ENCODE results near the gene SORCS2.
"Not testable (repeated sequence)": the region's sequence is repeated elsewhere in the genome, so short reads cannot be mapped to it uniquely, and the experiment has no call there.

The SORCS2 gene

DNA sequence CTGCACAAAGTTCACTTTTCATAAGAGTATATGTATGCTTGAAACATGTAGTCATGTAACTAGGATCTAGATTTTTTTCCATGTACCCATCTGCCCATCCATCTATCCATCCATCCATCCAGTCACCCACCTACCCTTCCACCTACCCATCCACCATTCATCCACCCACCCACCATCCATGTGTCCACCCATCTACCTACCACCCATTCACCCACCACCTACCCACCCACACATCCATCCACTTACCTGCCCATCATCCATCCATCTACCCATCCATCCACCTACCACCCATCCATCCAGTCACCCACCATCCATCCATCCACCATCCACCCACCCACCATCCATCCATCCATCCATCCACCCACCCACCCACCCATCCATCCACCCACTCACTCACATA, 364.2 kb downstream of the SORCS2 start:
- DNase-seq (ENCODE audit: low spot score): no peak

DNA sequence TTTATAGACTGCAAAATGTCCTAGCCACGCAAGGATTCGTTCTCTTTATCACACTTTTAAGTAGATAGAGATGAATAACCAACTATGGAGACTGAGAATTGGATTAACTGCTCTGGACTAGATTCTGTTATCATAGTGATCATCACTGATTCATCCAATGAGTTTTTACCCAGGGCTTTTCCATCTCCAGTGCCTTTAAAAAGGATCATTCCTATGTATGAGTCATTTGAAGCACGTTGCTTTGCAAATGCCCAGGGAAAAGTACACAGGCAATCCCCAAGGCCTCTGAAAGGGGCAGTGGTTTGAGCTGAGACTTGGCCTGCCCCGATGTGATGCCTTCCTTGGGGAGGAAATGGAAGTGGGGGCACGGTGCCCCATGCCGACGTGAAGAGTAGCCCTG, 365.1 kb downstream of the SORCS2 start:
- DNase-seq (ENCODE audit: low spot score): no peak

DNA sequence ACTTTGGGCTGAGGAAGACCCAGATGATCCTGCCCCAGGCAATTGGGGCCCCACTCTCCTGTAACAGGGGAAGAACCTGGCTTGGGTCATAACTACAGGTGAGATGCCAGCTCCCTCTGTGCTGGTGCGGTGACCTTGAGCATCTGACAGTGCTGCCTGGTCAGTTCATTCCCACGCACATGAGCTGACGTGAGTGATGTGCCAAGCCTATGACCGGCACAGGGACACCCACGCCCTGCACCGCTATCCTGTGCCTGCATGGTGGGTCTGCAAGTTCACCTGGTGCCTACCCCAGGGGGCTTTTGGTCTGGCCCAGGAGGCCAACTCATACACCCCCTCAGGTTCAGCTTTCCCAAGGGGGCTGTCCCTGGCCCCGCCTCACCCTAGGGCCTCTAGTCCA, 366.1 kb downstream of the SORCS2 start:
- no peak for DNase-seq (ENCODE audit: low spot score)

DNA sequence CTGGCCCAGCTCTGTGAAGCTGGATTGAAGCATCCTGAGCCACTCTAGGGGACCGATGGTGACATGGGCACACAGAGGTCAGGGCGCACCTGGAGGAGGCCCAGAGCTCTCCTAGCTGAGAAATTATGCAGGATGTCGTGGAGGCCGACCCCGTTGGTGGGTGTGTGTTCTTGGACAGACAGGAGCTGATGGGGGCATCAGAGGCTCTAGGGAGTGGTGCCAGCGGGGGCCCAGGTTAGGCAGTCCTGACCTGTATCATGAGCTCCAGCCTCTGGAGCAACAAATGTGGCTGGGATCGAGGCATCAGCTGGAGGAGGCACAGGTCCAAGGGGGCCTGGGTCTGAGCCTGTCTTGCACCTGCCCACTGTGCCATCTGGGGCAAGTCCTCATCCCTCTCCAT, 367.0 kb downstream of the SORCS2 start:
- no peak for DNase-seq (ENCODE audit: low spot score)

DNA sequence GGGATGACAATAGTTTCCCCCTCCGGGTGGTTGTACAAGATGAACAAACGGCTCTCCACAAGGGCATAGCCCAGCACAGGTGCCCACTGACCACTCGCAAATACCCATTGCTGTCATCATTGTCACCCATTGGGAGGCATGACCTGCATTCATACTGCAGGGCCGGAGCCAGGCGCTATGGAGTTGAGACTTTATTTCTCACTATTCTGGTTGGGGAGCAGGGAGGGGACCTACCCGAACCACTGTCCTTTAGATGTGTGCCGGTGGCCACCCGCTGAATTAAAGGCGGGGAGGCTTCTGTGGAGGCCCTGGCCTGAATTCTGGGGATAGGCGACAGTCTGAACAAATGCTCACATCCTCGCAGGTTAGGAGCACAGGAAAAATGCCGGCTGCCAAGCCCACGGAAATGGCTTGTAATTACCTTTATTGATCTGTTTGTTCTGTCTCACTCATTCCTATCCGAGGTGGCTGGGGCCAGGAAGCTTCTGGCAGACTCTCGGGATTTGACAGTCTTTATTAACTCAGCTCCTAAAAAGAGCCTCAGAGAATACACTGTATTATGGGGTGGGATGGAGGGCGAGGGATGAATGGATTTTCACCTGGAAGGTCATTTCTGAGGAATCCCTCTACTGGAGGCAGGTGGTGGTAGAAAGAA, 367.5 kb downstream of the SORCS2 start:
- no peak for DNase-seq (ENCODE audit: low spot score)

DNA sequence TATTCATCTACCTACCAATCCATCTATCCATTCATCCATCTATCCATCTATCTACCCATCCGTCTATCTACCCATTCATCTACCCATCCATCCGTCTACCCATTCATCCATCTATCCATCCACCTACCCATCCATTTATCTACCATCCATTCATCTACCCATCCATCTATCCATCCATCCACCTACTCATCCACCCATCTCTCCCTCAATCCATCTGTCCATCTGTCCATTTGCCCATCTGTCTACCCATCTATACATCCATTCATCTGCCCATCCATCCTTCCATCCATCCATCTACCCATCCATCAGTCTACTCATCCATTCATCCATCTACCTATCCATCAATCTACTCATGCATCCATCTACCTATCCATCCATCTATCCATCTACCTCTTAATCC, 369.2 kb downstream of the SORCS2 start:
- DNase-seq (ENCODE audit: low spot score): no peak

DNA sequence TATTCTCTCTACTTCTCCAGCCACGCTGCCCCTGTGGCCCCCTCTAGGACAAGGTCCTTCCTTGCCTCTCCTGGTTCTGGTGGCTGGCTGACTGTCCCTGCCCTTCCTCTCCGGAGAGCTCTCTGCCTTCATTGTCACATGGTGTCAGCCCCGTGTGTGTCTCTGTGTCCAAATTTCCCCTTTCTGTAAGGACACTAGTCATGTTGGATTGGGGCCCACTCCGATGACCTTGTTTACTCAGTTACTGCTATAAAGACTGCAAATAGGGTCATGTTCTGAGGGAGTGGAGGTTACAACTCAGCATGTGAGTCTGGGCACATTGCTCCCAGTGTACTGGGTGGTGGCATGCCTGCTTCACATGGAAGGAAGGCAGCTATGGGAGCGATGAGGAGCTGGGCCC, 371.9 kb downstream of the SORCS2 start:
- no peak for DNase-seq (ENCODE audit: low spot score)

DNA sequence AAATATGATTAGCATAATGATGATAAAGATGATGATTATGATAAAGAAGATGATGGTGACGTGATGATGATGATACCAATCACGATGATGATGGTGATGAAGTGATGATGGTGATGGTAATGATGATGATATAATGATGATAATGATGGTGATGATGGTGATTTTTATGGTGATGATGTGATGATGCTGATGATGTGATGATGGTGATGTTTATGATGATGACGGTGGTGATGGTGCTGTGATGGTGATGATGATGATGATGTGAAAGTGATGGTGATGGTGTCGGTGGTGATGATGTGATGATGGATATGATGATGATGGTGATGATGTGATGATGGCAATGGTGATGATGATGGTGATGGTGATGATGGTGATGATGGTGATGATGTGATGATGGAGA, 373.1 kb downstream of the SORCS2 start:
- no peak for DNase-seq (ENCODE audit: low spot score)

DNA sequence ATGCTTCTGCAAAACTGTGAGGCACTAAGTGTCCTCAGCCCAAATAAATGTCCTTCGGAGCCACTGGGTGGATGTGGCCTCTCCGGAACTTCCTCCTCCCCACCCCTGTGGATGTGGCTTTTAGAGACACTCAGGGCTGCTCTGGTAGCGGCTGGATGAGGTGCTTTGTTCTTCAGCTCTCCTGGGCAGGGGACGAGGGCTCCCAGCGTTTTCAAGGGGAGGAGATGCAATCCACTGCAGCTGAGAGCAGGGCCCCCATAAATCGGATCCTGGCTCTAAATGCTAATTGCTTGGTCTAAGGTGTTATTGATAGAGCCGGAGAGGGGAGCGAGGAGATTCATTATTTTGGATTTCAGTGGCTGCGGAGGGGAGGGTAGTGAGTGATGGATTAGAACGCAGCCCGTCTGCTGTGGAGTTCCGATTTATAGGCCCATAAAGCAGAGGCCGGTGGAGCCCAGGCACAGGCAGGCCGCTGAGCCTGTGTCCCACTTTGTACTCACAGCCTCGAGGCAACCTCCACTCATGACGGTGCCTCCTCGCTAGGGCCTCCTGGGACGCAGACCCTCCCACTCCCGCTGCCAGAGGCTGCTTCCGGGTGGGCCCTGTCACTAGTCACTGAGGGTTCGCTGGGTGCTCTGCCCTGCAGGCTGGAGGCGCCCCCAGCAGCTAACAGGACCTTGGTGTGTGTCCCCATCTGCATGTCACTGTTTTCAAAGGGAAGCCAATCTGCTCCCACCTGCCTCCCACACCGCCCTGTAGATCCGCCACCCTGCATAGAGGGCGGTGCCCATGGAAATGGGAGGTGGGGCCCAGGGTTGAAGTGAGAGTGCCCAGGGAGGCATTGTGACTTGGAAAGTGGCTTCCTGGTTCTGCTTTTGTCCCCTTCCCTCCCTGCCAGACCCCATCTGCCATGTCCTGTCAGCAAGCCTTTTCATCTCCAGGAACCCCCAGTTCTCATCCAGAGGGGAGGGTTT, 377.8 kb downstream of the SORCS2 start:
- no peak for DNase-seq (ENCODE audit: low spot score)

DNA sequence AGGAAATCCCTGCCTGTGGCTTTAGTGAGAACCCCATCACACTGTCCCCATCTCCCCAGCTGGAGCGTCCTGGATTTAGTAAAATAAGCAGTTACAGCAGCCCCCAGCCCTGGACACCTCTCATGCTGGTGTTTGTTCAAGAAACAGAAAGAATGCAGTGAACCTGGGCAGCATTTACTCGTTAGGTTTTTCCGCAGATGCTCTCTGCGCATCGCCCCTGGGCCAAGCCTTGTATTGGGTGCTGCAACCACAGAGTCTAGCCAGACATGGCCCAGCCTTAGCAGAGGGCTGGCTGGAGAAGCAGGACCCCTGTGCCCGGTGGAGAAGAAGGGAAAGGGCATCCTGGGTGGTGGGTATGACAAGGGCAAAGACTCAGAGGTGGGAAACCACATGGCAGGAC, 378.7 kb downstream of the SORCS2 start:
- no peak for DNase-seq (ENCODE audit: low spot score)

DNA sequence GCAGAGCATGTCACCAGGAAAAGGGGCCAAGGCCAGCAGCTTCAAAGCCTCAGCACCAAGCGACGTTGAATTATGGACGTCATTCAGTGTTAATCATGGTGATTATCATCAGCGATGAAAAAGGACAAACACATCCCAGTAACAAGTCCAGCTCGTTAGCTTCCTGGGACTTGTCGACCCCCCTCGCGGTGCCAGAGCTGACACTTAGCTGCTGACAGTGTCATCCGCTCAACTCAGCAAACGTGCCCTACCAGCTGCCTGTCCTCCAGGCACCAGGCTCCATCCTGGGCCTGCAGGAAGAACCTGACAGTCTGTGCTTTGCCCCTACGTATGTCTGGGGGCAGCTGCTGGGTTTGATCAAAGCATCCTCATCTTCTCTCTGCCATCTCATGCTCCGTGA, 379.4 kb downstream of the SORCS2 start:
- DNase-seq (ENCODE audit: low spot score): no peak

DNA sequence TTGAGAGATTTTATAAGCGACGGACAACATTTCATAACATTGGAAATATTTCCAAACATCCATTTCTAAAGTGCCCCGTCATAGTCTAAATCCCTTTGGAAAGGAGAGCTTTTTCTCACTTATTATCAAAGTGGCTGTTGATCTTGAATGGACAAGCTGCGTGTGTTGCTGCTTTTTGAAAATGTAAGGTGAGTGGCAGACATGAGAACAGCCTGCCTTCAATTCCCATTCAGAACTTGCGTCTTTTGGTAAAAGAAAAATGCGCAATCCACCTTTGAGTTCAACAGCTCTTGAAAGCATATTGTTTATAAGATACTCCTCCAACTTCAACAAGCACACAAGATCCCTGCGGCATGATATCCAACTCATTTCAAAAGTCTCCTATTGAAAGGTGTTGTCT, 380.6 kb downstream of the SORCS2 start:
- no peak for DNase-seq (ENCODE audit: low spot score)

DNA sequence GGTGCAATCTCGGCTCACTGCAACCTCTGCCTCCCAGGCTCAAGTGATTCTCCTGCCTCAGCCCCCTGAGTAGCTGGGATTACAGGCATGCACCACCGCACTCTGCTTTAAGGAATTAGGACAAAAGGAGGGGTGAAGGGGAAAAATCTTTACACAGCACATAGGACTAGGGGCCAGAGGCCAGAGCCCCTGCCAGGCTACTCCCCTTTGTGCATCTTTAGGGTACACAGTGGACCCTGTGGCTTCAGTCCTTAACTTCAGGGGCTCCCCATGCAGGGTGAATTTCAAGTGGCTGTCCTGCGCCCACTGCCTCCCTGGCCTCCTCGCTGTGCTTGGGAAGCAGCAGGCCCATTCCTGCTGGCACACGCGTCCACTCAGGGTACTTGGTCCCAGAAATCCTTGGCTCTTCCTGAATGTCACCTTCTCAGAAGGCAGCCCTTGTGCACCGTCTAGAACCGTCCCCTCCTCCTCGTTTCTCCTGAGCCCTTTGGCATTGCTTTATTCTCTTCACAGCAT, 381.3 kb downstream of the SORCS2 start:
- no peak for DNase-seq (ENCODE audit: low spot score)

DNA sequence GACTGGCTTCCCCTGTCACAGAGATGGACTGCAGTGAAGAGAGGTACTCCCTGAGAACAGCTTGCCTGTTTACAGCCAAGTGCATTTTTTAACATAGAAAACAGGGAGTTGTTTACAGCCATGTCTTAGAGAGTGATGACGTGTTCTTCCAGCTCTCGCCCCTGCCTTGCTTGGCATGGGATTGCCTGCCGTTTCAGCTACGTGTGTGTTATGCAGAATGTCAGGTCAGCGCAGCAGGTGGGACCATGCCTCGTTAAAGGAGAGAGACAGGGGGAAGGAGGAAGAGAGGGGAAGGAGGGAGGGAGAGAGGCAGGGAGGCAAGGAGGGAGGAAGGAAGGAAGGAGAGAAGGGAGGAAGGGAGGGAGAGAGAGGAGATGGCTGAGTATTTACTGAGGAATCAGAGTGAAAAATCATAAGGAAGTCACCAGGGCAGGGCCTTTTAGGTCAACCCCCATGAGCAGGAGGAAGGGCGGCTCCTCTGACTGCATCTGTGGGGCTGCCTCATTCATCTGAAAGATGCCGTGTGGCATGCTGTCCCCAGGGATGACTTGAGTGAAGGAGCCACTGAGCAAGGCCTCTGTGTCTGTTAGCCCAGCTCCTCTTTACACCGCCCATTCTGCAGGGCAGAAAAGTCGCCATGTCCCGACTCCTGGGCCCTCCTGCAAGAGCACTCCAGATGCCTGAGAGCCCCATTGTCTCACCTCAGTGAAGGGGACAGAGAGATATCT, 382.1 kb downstream of the SORCS2 start:
- no peak for DNase-seq (ENCODE audit: low spot score)

DNA sequence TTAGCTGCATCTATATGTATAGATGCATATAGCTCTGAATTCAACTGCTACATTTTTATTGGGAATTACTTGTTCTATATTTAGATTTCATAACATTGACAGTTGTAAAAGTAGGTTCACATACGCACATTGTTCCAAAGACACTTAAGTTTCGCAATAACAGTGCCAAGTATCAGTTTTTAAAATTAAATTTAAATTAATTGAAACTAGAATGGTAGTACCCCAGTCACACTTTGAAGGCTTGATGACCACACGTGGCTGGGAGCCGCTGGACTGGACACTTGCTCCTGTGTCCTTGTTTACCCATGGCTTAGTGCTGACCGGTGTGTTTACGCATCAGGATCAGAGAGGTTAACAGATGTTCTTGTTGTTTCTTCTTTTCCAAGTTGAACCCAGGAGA, 383.1 kb downstream of the SORCS2 start:
- DNase-seq (ENCODE audit: low spot score): no peak

DNA sequence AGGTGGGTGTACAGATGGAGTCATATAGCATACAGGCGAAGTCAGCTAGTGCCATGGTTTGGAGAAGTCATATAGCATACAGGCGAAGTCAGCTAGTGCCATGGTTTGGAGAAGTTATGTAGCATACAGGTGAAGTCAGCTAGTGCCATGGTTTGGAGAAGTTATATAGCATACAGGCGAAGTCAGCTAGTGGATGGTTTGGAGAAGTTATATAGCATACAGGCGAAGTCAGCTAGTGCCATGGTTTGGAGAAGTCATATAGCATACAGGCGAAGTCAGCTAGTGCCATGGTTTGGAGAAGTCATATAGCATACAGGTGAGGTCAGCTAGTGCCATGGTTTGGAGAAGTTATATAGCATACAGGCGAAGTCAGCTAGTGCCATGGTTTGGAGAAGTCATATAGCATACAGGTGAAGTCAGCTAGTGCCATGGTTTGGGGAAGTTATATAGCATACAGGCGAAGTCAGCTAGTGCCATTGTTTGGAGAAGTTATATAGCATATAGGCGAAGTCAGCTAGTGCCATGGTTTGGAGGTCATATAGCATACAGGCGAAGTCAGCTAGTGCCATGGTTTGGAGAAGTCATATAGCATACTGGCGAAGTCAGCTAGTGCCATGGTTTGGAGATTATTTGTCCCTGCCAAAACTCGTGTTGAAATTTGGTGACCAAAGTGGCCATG, 385.2 kb downstream of the SORCS2 start:
- DNase-seq (ENCODE audit: low spot score): not testable (repeated sequence)

DNA sequence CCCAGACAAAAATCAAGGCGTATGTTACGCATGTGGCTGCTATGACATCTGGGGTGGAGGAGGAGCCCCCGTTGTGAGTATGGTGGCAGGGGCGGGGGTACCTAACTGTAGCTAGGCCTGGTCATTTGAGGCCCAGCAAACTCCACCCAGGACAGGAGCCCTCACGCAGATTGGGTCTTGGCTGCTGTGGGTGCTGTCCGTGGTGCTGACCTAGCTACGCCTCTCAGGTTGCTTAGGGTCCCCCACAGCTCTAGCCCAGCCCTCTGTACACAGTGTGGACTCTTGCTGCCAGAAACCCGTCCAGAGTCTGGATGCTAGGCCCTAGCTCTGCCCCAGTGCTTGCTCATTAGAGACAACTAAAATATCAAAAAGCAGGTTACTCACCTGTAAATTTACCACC, 389.1 kb downstream of the SORCS2 start:
- DNase-seq (ENCODE audit: low spot score): no peak

DNA sequence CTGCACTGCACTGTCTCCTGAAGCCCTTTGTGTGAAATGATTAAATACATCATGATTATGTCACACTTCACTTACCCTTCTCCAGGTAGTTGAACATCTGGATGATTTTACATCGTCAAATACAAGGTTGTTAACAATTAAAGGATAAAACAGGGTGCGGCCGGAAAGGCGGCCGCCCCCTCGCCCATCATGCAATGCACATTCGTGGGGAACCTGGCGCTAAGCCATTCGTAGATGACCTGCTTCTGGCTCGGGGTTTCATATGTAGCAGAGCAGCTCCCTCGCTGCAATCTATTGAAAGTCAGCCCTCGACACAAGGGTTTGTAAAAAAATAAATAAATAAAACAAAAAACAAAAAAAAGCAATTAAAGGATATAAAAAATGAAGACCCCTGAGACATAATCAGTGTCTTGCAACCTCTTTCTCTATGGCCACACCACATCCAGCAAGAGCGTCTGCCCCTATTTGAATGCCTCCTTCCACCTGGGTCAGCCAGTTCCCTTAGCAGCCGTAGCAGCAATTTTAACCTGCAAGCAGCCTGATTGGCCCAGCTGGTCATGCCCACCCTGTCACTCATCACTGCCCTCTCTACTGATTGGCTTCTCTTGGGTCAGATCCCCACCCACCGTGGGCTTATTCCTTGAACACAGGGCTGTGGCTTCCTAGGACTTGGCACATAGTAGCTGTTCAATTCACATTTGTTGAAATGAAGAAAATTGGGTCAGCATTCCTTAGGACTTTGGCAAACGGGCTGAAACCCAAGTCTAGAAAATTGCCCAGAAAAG, 390.2 kb downstream of the SORCS2 start:
- DNase-seq (ENCODE audit: low spot score): no peak

DNA sequence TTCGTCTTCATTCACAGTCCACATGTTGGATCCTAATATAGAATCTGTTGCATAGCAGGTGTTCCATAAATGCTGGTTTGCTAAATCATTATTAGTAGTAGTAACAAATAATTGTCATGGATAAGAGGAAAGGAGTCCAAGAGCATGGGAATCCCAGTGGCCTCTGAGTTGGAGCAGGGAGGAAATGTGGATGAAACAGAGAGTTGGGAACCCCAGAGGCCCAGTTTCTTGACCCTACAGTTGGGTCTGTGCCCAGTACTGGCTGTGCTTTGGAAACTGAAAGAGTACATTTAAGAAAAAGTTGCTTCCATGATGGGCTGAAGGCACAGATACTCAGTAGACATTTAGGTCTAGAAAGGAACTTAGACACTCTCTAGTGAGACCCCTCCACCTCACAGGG, 391.8 kb downstream of the SORCS2 start:
- no peak for DNase-seq (ENCODE audit: low spot score)

DNA sequence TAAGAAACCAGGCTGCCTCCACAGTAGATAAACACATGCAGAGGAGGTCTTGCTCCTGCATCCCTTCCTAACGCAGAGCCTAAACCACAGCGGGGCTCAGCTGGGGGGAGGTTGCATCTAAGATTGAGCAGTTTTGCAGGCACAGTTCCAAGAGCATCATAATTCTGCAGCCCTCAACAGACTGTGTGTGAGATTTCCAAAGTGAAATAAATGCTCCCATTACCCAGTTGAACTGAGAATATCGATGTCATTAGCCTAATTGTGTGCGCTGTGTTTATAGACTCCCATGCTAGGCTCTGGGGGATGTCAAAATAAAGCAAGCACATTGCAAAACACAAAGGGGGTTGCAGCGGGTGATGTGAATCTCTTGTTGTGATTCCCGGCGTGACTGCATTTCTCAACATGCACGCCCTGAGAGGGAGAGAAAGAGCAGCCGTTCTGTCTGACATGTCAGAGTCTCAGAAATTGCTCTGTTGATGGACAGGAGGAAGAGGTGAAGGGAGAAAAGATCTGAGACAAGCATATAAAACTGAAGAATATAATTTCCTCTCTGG, 392.3 kb downstream of the SORCS2 start:
- DNase-seq (ENCODE audit: low spot score): no peak

DNA sequence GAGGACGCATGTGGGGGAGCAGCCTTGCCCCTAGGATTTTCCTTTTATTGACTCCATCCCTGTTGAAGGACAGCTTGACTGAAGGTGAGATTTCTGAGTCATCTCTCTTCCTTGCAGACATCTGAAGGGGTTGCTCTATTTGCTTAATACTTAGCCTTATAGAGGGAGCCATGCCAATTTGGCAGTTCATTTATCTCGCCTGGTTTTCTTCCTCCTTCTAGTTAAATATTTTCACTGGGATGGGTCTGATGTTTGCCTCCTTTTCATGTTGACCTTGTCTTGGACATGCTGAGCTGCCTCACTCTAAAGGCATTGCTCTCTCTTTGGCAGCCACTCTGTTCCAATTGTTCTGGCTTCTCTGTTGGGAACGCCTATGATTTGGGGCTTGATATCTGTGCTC, 393.4 kb downstream of the SORCS2 start:
- DNase-seq (ENCODE audit: low spot score): no peak

Measured in cerebellar cortex (tissue), 1 donor.